ENCODE data around the gene AMT.
A peak's percentile ranks its signal among the peaks of the same experiment; 100 is the strongest.

Gene AMT

DNA sequence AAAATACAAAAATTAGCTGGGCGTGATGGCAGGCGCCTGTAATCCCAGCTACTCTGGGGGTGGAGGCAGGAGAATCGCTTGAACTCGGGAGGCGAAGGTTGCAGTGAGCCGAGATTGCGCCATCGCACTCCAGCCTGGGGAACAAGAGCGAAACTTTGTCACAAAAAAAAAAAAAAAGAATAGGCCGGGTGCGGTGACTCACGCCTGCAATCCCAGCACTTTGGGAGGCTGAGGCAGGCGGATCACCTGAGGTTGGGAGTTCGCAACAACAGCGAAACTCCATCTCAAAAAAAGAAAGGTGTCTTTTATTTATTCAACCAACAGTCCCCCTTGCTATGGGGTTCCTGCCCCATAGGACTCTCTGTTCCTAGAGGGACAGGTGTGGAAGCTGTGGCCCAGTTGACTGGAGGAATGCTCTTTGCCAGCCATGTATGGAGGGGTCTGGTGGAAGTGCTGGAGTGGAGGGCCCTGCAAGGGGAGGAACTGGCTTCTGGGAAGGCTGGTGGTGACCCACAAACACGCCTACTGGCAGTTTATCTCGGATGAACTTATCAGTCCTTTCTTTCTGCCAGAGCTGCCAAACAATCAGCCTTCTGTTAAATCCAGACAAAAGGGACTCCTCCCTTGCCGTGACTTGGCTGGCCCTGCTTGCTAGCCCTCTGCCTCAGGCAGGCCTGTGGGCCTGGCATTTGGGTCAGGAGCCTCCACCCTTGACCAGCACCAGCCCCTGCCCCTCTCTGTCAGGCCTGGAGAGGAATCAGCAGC, 43.2 kb upstream of the AMT start:
- Histone ChIP-seq H3K4me3 (ENCODE audit: control insufficient read depth in 1 of 7, extremely low read depth in 1 of 7, insufficient read depth in 4 of 7, low read depth in 2 of 7, low read length in 6 of 7) (peak overlapping the region in 1 of 7 experiments; percentile 2), H3K27me3 (replicated peaks in 2 of 5; ENCODE audit: control insufficient read depth in 4 of 5, insufficient read depth in 5 of 5, low read length in 4 of 5) (peaks cover 0 to 6% (median 0%) of the 10 kb centered on the region in 5 experiments), H3K4me1 (ENCODE audit: control extremely low read depth in 1 of 4, control insufficient read depth in 4 of 4, insufficient read depth in 4 of 4, low read length in 3 of 4) (peaks cover 0 to 12% (median 10%) of the 10 kb centered on the region in 4 experiments), H3K9me3 (ENCODE audit: control extremely low read depth in 1 of 5, control insufficient read depth in 4 of 5, insufficient read depth in 2 of 5, low read depth in 1 of 5, low read length in 4 of 5) (no peaks in the 10 kb centered on the region), H3K27ac (ENCODE audit: insufficient read depth in 1 of 2, low read depth in 1 of 2, low read length in 2 of 2, poor library complexity in 1 of 2, severe bottlenecking in 2 of 2) (no peak overlapping the region), H3K36me3 (ENCODE audit: control insufficient read depth in 4 of 4, insufficient read depth in 4 of 4, low read length in 3 of 4) (no peaks in the 10 kb centered on the region)
- POLR2A ChIA-PET, result no interaction called here
- peak; percentile 32 to 75 (median 52) for DNase-seq
- CTCF ChIA-PET, result no interaction called here
- 93% methylated on average over 11 of the region's 18 CpGs for WGBS (ENCODE audit: insufficient coverage)

DNA sequence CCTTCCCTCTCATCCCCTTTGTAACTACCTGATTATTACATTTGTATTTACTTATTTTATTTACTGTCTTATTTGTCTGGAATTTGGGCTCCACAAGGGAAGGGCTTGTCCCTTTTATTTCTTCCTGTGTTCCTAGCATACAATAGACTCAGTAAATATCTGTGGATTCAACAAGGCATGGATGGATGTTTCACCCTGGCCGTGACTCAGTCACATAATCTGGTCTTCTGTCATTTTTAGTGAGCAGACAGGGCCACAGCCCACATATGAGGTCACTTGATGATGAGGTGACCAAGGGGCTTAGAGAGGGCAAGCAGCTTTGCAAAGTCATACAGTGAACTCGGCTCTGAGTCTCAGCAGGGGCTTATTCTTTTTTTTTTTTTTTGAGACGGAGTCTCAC, 39.9 kb upstream of the AMT start:
- no peak overlapping the region for H3K4me3 ChIP-seq (ENCODE audit: control insufficient read depth in 1 of 7, extremely low read depth in 1 of 7, insufficient read depth in 4 of 7, low read depth in 2 of 7, low read length in 6 of 7)
- no peak for DNase-seq
- CTCF ChIA-PET, result interaction anchor here (1.8 kb wide), 1 partner anchor 10 kb away, joined by 4 read pairs; no protein-coding TSS in a partner anchor
- no peak overlapping the region for H3K27ac ChIP-seq (ENCODE audit: insufficient read depth in 1 of 2, low read depth in 1 of 2, low read length in 2 of 2, poor library complexity in 1 of 2, severe bottlenecking in 2 of 2)
- H3K9me3 ChIP-seq (ENCODE audit: control extremely low read depth in 1 of 5, control insufficient read depth in 4 of 5, insufficient read depth in 2 of 5, low read depth in 1 of 5, low read length in 4 of 5), result no peaks in the 10 kb centered on the region
- POLR2A ChIA-PET, result no interaction called here
- 92% methylated on average over 2 of the region's 3 CpGs for WGBS (ENCODE audit: insufficient coverage)
- H3K27me3 ChIP-seq (replicated peaks in 2 of 5; ENCODE audit: control insufficient read depth in 4 of 5, insufficient read depth in 5 of 5, low read length in 4 of 5), result peaks cover 0 to 10% (median 0%) of the 10 kb centered on the region in 5 experiments
- no peaks in the 10 kb centered on the region for H3K36me3 ChIP-seq (ENCODE audit: control insufficient read depth in 4 of 4, insufficient read depth in 4 of 4, low read length in 3 of 4)
- peaks cover 0 to 3% (median 0%) of the 10 kb centered on the region in 4 experiments for H3K4me1 ChIP-seq (ENCODE audit: control extremely low read depth in 1 of 4, control insufficient read depth in 4 of 4, insufficient read depth in 4 of 4, low read length in 3 of 4)

DNA sequence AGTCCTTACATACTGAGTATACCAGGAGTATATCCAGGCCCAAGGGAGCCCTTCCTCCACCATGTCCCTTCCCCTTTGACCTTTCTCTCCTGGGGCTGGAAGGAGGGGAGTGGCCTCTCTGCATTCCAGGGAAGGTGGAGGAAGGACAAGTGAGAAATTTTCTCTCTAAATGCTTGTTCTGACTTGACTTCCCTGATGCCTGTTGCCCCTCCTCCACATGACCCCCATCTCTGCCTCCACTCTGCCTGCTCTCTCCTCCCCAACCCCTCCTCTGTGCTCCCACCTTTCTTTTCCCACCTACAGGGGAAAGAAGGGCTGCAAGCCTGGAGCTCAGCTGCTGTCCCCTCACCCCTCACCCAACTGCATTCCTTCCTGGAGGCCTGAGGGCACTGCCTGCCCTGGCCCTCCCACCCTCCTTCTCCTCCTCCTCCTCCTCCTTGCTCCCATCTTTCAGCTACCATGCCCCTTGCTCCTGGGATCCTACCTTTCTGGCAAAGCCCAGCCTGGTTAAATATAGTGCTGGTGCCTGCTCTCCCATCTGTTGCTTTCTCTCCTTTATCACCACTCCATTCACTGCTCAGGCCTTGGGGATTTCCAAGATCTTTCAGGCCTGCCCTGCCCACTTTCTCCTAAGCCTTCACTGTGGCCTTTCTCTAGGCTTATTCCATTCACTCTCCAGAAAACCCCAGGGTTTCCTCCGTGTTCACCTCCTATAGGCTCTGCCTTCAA, 39.3 kb upstream of the AMT start:
- no peak for DNase-seq
- Histone ChIP-seq H3K4me3 (ENCODE audit: control insufficient read depth in 1 of 7, extremely low read depth in 1 of 7, insufficient read depth in 4 of 7, low read depth in 2 of 7, low read length in 6 of 7) (no peak overlapping the region), H3K36me3 (ENCODE audit: control insufficient read depth in 4 of 4, insufficient read depth in 4 of 4, low read length in 3 of 4) (no peaks in the 10 kb centered on the region), H3K27me3 (replicated peaks in 2 of 5; ENCODE audit: control insufficient read depth in 4 of 5, insufficient read depth in 5 of 5, low read length in 4 of 5) (peaks cover 0 to 8% (median 0%) of the 10 kb centered on the region in 5 experiments), H3K27ac (ENCODE audit: insufficient read depth in 1 of 2, low read depth in 1 of 2, low read length in 2 of 2, poor library complexity in 1 of 2, severe bottlenecking in 2 of 2) (no peak overlapping the region), H3K4me1 (ENCODE audit: control extremely low read depth in 1 of 4, control insufficient read depth in 4 of 4, insufficient read depth in 4 of 4, low read length in 3 of 4) (peaks cover 0 to 3% (median 0%) of the 10 kb centered on the region in 4 experiments), H3K9me3 (ENCODE audit: control extremely low read depth in 1 of 5, control insufficient read depth in 4 of 5, insufficient read depth in 2 of 5, low read depth in 1 of 5, low read length in 4 of 5) (no peaks in the 10 kb centered on the region)
- CTCF ChIA-PET, result interaction anchor here (1.1 kb wide), 1 partner anchor 9 kb away, joined by 3 read pairs; no protein-coding TSS in a partner anchor
- POLR2A ChIA-PET, result no interaction called here
- 100% methylated on average over 1 of the region's 1 CpG for WGBS (ENCODE audit: insufficient coverage)

DNA sequence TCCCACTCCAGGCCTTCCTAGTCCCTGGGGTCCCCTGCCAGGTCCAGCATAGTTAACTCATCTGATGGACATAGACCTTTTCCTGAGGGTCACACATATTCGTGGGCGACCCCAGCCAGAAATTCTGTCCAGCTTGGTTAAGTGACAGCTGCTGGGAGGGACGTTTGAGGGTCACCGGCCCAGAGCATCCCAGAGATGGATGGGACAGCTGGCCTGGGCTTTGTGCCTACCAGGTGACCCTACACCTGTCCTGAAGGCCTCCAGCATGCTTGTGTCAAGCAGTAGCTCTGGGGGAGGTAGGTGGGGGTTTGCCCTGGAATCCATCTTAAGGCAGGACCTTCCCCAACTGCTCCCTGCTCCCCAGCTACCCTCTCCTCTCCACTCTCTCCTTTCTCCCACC, 38.7 kb upstream of the AMT start:
- Histone ChIP-seq H3K4me3 (ENCODE audit: control insufficient read depth in 1 of 7, extremely low read depth in 1 of 7, insufficient read depth in 4 of 7, low read depth in 2 of 7, low read length in 6 of 7) (no peak overlapping the region), H3K9me3 (ENCODE audit: control extremely low read depth in 1 of 5, control insufficient read depth in 4 of 5, insufficient read depth in 2 of 5, low read depth in 1 of 5, low read length in 4 of 5) (no peaks in the 10 kb centered on the region), H3K27me3 (replicated peaks in 2 of 5; ENCODE audit: control insufficient read depth in 4 of 5, insufficient read depth in 5 of 5, low read length in 4 of 5) (peaks cover 0 to 8% (median 0%) of the 10 kb centered on the region in 5 experiments), H3K36me3 (ENCODE audit: control insufficient read depth in 4 of 4, insufficient read depth in 4 of 4, low read length in 3 of 4) (no peaks in the 10 kb centered on the region), H3K27ac (ENCODE audit: insufficient read depth in 1 of 2, low read depth in 1 of 2, low read length in 2 of 2, poor library complexity in 1 of 2, severe bottlenecking in 2 of 2) (no peak overlapping the region), H3K4me1 (ENCODE audit: control extremely low read depth in 1 of 4, control insufficient read depth in 4 of 4, insufficient read depth in 4 of 4, low read length in 3 of 4) (peaks cover 0 to 3% (median 0%) of the 10 kb centered on the region in 4 experiments)
- POLR2A ChIA-PET, result interaction anchor here (0.6 kb wide), 1 partner anchor 8 kb away, joined by 3 read pairs; no protein-coding TSS in a partner anchor
- DNase-seq, result no peak
- 100% methylated on average over 4 of the region's 4 CpGs for WGBS (ENCODE audit: insufficient coverage)
- CTCF ChIA-PET, result interaction anchor here (1.1 to 1.6 kb wide), 2 partner anchors 9 to 11 kb away, joined by 3 to 4 read pairs; no protein-coding TSS in a partner anchor

DNA sequence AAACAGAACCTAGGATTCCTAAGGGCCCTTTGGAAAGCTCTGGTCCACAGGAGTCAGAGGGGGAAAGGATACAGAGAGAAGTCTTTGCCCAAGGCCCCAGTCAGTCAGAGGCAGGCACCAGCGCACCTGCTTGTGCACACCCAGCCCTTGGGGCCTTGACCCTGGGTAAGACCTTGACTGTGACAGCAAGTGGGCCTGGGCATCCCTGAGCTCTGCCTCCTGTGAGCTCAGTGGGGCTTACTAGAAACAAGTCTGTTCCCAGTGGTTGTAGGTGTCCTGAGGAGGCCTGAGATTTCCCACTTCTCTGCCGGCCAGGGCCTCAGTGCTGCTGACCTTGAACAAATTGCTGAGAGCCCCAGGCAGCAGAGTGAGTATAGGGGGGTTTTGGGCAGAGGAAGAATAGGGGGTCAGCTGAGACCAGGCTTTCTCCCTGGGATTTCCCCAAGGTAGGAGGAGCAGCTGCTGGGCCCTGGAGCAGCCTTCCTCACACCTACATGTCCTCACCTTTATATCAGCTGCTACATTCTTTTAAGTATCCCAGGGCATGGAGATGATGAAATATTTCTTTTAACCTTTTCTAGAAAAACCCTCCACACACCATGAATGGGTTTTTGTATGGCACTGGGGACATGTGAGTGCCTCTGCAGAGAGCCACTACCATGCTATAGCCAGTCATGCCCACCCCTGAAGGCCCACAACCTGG, 38.1 kb upstream of the AMT start:
- POLR2A ChIA-PET, result interaction anchor here (0.6 kb wide), 1 partner anchor 8 kb away, joined by 3 read pairs; no protein-coding TSS in a partner anchor
- Histone ChIP-seq H3K4me3 (ENCODE audit: control insufficient read depth in 1 of 7, extremely low read depth in 1 of 7, insufficient read depth in 4 of 7, low read depth in 2 of 7, low read length in 6 of 7) (no peak overlapping the region), H3K27me3 (replicated peaks in 2 of 5; ENCODE audit: control insufficient read depth in 4 of 5, insufficient read depth in 5 of 5, low read length in 4 of 5) (peaks cover 0 to 8% (median 0%) of the 10 kb centered on the region in 5 experiments), H3K27ac (ENCODE audit: insufficient read depth in 1 of 2, low read depth in 1 of 2, low read length in 2 of 2, poor library complexity in 1 of 2, severe bottlenecking in 2 of 2) (no peak overlapping the region), H3K4me1 (ENCODE audit: control extremely low read depth in 1 of 4, control insufficient read depth in 4 of 4, insufficient read depth in 4 of 4, low read length in 3 of 4) (no peaks in the 10 kb centered on the region), H3K9me3 (ENCODE audit: control extremely low read depth in 1 of 5, control insufficient read depth in 4 of 5, insufficient read depth in 2 of 5, low read depth in 1 of 5, low read length in 4 of 5) (no peaks in the 10 kb centered on the region), H3K36me3 (ENCODE audit: control insufficient read depth in 4 of 4, insufficient read depth in 4 of 4, low read length in 3 of 4) (no peaks in the 10 kb centered on the region)
- WGBS (ENCODE audit: insufficient coverage), result 100% methylated on average over 2 of the region's 2 CpGs
- no peak for DNase-seq
- CTCF ChIA-PET, result interaction anchor here (1.1 to 1.9 kb wide), 3 partner anchors 8 to 121 kb away, joined by 3 to 4 read pairs (median 4); partner anchors contain the start of gene USP4

DNA sequence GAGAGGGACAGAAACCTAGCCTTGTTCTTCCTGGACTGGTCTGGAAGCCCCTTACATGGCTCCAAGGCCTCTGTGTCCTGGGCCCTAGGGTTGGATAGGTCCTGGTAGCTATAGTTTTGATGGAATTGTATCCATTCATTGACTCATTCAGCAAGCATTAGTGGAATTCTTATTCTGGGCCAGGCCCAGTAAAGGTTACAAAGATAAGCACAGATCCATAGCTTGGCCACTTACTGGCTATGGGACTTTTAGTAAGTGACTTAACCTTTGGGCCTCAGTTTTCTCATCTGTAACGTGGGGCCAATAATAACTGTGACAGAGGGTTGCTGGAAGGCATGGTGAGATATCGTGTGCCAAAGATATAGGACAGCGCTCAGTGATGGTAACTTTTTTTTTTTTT, 34.2 kb upstream of the AMT start:
- Histone ChIP-seq H3K4me3 (ENCODE audit: control insufficient read depth in 1 of 7, extremely low read depth in 1 of 7, insufficient read depth in 4 of 7, low read depth in 2 of 7, low read length in 6 of 7) (no peak overlapping the region), H3K36me3 (ENCODE audit: control insufficient read depth in 4 of 4, insufficient read depth in 4 of 4, low read length in 3 of 4) (no peaks in the 10 kb centered on the region), H3K27me3 (replicated peaks in 2 of 5; ENCODE audit: control insufficient read depth in 4 of 5, insufficient read depth in 5 of 5, low read length in 4 of 5) (peaks cover 0 to 4% (median 0%) of the 10 kb centered on the region in 5 experiments), H3K9me3 (ENCODE audit: control extremely low read depth in 1 of 5, control insufficient read depth in 4 of 5, insufficient read depth in 2 of 5, low read depth in 1 of 5, low read length in 4 of 5) (no peaks in the 10 kb centered on the region), H3K4me1 (ENCODE audit: control extremely low read depth in 1 of 4, control insufficient read depth in 4 of 4, insufficient read depth in 4 of 4, low read length in 3 of 4) (no peaks in the 10 kb centered on the region), H3K27ac (ENCODE audit: insufficient read depth in 1 of 2, low read depth in 1 of 2, low read length in 2 of 2, poor library complexity in 1 of 2, severe bottlenecking in 2 of 2) (no peak overlapping the region)
- no CpG with 5 or more reads among the region's 3 CpGs for WGBS (ENCODE audit: insufficient coverage)
- ChIA-PET POLR2A (no interaction called here), CTCF (interaction anchor here (0.6 kb wide), 1 partner anchor 143 kb away, joined by 3 read pairs; no protein-coding TSS in a partner anchor)
- DNase-seq, result no peak

Measured in common myeloid progenitor, CD34-positive (primary cell).